Mammary epithelial cell (primary cell): ENCODE data around the gene NHERF1.

Experiments
- CTCF ChIP-seq, 2 donors: IDR thresholded peaks in 1 of 2; conservative IDR thresholded peaks in 1 of 2; 2 replicates each; pipeline ENCODE4 v1.5.1; 2011 to 2012; ENCODE audit warnings: inconsistent platforms in 2 of 2, low read length in 2 of 2, mild to moderate bottlenecking in 2 of 2, control low read depth in 1 of 2, low read depth in 1 of 2; ENCODE audit not compliant: insufficient read depth in 1 of 2; ENCODE audit errors: extremely low read depth in 1 of 2
- EZH2 ChIP-seq: IDR thresholded peaks from 2 replicates; pipeline ENCODE4 v1.6.1; 2012; ENCODE audit warnings: low read length, inconsistent platforms, borderline replicate concordance

- TF ChIP-seq CTCF (conservative IDR thresholded peaks at IDR 0.05 in 1 of 2, IDR thresholded peaks at IDR 0.05 in 1 of 2; ENCODE audit: extremely low read depth in 1 of 2, insufficient read depth in 1 of 2, low read depth in 1 of 2, low read length in 2 of 2), result no peak
- no peak for TF ChIP-seq EZH2
Measured at GRCh38 chr17:74785096-74785980, 36.9 kb downstream of the NHERF1 start.
